ENCODE data around the gene UBL3.

DNA sequence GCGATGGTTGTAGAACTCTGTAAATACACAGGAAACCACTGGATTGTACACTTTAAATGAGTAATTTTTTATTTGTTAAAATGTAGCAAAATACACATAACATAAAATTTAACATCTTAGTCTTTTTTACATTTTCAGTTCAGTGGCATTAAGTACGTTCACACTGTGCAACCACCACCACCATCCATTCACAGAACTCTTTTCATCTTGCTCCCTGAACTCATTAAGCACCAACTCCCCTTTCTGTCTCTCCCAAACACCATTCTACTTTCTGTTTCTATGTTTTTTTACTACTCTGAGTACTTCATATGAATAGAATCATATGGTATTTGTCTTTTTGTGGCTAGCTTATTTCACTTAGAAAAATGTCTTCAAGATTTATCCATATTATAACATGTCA lies 2.7 kb upstream of the UBL3 start:
- TF ChIP-seq CTCF (IDR thresholded peaks at IDR 0.05), result no peak
- no peak for TF ChIP-seq POLR2A (IDR thresholded peaks at IDR 0.05)
- TF ChIP-seq POLR2AphosphoS5 (IDR thresholded peaks at IDR 0.05), result no peak

Data from prostate gland (tissue), 2 donors.